ENCODE results near the gene JPT1.
"Not testable (repeated sequence)": the region's sequence is repeated elsewhere in the genome, so short reads cannot be mapped to it uniquely, and the experiment has no call there.

The JPT1 gene, protein sequence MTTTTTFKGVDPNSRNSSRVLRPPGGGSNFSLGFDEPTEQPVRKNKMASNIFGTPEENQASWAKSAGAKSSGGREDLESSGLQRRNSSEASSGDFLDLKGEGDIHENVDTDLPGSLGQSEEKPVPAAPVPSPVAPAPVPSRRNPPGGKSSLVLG

GRCh38 chr17:75154195-75155106 is at the start of gene JPT1:
TSS of gene JPT1 (minus strand) at chr17:75154512. CDS start at chr17:75154397, 115 bp downstream.
- peak; percentile 99 for DNase-seq (ENCODE audit: low spot score)

- no peak for DNase-seq (ENCODE audit: low spot score)
These were observed 45.7 kb upstream of the JPT1 start for GRCh38 chr17:75199886-75200618.

- no peak for DNase-seq (ENCODE audit: low spot score)
These were observed 40.6 kb upstream of the JPT1 start for GRCh38 chr17:75194879-75195278.

DNA sequence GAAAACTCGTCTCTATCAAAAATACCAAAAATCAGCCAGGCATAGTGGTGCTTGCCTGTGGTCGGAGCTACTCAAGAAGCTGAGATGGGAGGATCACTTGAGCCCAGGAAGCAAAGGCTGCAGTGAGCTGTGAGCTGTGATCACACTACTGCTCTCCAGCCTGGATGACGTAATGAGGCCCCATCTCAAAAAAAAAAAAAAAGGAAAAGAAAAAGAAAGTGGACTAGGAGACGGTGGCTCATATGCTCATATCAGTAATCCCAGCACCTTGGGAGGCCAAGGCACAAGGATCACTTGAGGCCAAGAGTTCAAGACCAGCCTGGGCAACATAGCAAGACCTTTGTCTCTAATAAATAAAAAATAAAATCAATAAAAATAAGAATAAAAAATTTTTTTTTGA is 37.3 kb upstream of the JPT1 start:
- DNase-seq (ENCODE audit: low spot score): no peak

- DNase-seq (ENCODE audit: low spot score): no peak
These were observed 34.3 kb upstream of the JPT1 start for GRCh38 chr17:75188614-75189013.

- no peak for DNase-seq (ENCODE audit: low spot score)
These were observed 29.9 kb upstream of the JPT1 start for GRCh38 chr17:75183999-75184884.

DNA sequence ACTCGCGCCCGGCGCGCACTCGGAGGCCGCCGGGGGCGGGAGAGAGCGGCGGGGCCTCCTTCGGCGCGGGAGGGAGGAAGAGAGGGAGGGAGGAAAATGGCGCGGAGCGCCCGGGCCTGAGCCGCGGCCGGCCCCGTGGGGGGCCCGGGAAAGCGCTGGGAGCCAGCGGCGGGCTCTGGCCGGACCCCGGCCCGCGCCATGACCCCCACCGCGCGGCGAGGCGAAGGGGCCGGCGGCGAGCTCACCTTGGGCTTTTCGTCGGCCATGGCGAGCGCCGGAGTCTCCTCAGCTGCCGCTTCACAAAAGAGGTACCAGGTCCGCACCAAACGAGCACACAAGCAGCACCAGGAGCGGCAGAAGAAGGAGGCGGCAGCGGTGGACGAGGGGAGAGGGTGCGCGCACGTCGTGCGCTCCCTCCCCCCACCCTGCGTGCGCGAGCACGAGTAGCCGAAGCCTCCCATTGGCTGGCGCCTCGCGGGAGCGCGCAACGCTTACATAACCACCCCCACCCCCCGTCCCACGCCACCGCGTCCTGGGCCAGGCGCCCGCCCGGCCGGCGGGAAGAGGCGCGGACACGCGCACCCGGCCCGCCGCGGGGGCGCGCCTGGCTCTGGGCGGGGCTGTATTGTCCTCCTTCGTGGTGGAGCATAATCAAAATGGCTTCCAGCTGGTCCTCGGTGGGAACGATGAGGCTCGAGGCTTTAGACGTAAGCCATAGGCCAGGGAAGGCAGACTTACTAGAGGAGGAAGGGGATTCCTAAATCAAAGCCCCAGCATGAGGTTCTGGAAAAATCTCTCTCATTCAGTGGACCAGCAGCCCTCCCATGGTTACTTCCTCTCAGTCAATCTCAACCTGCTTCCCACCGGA is 28.5 kb upstream of the JPT1 start, which contains the start of gene SUMO2:
TSS of gene SUMO2 (minus strand) at position 391 of the 868 bp plus-strand sequence. CDS start at position 266, 125 bp downstream.
- peak; percentile 96 for DNase-seq (ENCODE audit: low spot score)

DNA sequence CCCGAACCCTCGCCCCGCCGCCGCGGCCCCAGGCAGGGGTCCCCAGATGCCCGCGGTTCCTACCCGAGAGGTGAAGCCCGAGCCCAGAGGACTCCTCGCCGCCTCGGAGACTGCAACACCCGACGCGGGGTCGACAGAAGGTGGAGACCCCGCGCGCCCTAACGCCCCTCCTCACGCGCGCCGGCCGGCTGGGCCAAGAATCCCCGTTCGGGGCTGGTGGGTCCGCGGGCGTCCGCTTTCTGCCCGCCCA is 27.9 kb upstream of the JPT1 start:
- no peak for DNase-seq (ENCODE audit: low spot score)

DNA sequence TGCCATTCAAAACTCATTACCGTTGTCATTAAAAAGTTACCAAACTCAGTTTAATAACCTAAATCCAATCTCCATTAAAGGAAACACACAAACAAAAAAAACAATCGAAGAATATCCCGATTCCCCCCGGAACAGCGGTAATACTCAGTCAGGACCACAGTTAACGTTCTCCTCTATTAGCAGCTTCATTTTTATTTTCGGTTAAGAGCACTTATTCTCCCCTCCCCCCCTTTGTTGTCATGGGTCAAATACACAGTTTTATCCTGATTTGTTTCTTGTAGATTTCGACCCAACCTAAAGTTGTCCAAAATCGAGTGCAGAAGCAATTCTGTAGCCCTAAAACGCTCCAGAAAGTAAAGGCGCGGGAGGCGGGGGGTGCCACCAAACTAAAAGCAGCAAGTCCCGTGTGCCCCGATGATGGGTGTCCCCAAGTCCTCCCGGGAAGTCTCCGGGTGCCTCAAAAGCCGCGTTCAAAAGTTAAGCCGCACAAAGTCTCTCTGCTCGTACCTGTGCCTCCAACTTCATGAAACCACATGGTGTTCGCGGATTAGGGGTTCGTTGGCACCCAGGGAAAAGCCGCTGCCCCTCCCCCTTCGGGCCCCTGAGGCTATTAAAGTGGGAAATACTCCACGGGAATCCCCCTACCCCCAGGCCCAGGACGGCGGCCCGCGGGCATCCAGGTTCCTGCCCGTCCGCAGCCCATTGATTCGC is 27.5 kb upstream of the JPT1 start:
- peak; percentile 40 for DNase-seq (ENCODE audit: low spot score)

- DNase-seq (ENCODE audit: low spot score): no peak
These were observed 26.8 kb upstream of the JPT1 start for GRCh38 chr17:75181110-75181509.

GRCh38 chr17:75178453-75178852 is 24.1 kb upstream of the JPT1 start:
- peak; percentile 14 for DNase-seq (ENCODE audit: low spot score)

- no peak for DNase-seq (ENCODE audit: low spot score)
These were observed 22.3 kb upstream of the JPT1 start for GRCh38 chr17:75176625-75177024.

DNA sequence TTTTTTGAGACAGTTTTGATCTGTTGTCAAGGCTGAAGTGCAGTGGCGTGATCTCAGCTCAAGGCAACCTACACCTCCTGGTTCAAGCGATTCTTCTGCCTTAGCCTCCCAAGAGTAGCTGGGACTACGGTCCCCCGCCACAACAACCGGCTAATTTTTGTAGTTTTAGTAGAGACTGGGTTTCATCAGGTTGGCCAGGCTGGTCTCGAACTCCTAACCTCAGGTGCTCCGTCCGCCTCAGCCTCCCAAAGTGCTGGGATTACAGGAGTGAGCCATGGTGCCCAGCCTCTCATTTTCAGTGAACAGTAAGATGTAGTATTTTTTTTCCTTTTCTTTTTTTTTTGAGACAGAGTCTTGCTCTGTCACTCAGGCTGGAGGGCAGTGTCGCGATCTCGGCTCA is 20.7 kb upstream of the JPT1 start:
- DNase-seq (ENCODE audit: low spot score): no peak

DNA sequence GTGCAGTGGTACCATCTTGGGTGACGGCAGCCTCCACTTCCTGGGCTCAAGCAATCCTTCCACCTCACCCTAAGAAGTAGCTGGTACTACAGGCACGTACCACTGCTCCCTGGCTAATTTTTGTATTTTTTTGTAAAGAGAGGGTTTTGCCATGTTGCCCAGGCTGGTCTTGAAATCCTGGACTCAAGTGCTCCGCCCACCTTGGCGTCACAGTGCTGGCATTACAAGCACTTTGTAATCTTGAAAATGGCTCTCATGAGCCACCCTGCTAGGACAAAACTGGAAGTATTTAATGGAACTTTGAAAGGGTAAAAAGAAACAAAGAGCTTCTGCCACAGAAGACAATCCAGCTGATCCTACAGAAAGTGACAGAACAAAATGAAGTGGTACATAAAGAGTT is 19.2 kb upstream of the JPT1 start:
- DNase-seq (ENCODE audit: low spot score): no peak

GRCh38 chr17:75168998-75169397 is 14.7 kb upstream of the JPT1 start:
- DNase-seq (ENCODE audit: low spot score): no peak

- DNase-seq (ENCODE audit: low spot score): not testable (repeated sequence)
These were observed 10.3 kb upstream of the JPT1 start for GRCh38 chr17:75164606-75165005.

DNA sequence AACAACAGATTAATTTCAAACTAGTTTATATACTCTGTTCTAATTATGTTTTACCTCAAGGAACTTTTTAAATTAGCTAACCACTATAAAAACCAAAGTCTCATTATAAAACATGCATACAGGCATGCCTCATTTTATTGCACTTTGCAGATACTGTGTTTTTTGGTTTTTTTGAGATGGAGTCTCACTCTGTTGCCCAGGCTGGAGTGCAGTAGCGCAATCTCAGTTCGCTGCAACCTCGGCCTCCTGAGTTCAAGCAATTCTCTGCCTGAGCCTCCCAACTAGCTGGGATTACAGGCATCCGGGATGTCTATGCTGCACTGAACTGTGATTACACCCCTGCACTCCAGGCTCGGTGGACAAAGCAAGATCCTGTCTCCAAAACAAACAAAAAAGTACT is 8.8 kb upstream of the JPT1 start:
- DNase-seq (ENCODE audit: low spot score): no peak

DNA sequence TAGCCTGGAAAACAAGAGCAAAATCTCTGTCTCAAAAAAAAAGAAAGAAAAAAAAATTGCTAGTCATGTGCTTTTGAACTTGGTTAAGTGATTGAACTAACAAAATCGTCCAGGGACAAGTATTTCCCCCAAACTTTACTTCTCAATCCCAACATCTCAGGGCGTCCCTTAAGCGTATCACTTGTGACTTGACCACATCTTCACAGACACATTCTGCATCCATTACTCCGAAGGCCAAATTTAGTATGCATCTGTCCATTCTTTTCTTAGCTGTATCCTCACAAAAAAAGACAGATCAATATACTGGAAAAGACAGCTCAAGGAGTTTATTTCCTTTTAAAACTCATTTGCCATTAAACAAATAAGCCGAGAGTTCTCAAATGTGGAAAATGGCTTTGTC is 5.9 kb upstream of the JPT1 start:
- DNase-seq (ENCODE audit: low spot score): no peak

GRCh38 chr17:75159196-75160031 is 5.1 kb upstream of the JPT1 start:
- DNase-seq (ENCODE audit: low spot score): no peak

Measured in CD4-positive, alpha-beta T cell treated with Interleukin-2 at 100 ng/mL for 4 hours (primary cell).